CD4-positive, alpha-beta T cell treated with Interleukin-6 for 4 hours (primary cell): Measurements from ENCODE around the gene FUT8.
"Not testable (repeated sequence)": the region's sequence is repeated elsewhere in the genome, so short reads cannot be mapped to it uniquely, and the experiment has no call there.

Experiments used
- DNase-seq: peaks from one replicate; pipeline ENCODE4 v3.0.0-alpha.2; 2020; ENCODE audit warnings: mixed read lengths

The FUT8 gene

DNA sequence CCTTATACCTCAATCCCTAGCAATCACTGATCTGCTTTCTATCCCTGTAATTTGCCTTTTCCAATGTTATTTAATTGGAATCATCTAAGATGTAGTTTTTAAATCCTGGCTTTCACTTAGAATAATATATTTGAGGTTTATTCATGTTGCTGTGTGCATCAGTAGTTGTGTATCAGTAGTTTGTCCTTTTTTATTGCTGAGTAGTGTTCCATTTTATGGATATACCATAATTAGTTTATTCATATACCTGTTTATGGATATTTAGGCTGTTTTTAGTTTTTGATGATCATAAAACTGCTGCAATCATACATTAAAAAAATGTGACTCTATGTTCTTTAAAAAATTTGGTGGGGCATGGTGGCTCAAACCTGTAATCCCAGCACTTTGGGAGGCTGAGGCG lies 43.7 kb downstream of the FUT8 start:
- DNase-seq = no peak

DNA sequence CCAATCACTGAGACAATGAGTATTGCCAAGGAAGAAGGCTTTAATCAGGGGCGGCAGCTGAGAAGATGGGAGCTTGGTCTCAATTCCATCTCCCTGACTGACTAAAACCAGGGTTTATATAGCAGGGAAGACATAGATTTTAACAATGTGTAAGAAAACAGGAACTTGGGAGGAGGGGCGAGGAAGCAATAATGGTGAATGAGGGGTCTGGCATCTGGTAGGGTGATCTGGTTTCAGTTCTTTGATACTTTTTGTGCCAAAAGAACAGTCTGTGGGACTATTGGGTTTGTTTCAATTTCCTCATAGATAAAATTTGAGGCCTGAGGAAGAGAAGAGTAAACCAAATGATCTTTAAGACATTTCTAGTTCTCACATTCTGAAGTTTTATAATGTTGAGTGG lies 49.2 kb downstream of the FUT8 start:
- no peak for DNase-seq

DNA sequence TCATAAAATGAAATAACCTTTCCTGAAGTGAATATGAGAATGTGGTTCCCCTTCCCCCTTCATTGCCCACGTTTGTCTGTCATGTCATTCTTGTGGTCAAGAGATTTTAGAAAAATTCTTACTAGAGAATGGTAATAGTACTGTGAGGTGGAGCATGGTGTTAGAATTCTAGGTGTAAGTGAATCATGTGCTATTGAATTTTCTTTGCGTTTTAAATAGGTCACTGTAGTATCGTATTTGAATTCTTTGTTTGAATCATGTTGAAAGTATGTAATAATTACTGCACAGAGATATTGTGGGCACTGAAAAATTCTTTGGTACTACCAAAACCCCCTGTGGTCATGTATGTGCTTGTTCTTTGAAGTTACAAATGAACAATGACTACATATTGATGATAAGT lies 49.9 kb downstream of the FUT8 start:
- DNase-seq = no peak

DNA sequence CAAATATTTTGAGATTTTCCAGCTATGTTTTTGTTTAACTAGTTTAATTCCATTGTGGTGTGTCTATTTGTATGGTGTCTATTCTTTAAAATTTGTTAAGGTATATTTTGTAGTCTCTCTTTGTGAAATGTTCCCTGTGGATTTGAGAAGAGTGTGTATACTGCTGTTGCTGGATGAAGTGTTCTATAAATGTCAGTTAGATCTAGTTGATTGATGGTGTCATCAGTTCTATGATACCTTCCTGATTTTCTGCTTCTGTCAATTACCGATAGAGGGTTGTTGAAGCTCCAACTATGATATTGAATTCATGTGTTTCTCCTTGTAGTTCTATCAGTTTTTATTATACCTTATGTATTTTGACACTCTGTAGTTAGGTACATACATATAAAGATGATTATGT lies 53.1 kb downstream of the FUT8 start:
- no peak for DNase-seq

DNA sequence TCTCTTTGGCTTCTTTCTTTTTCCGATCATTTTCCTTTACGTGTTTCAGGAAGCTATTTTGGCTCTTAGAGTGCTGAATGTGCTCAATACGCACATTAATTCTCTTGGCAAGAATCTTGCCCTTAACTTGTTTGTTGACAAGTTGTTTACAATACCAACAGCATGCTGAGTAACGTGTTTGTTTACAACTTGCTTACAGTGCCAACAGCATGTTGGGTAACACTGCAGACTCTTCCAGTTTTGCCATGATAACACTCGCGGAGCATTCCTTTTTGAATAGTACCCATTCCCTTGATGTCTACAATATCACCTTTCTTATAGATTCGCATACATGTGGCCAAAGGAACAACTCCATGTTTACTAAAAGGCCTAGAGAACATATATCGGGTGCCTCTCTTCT lies 55.4 kb downstream of the FUT8 start:
- DNase-seq = not testable (repeated sequence)

DNA sequence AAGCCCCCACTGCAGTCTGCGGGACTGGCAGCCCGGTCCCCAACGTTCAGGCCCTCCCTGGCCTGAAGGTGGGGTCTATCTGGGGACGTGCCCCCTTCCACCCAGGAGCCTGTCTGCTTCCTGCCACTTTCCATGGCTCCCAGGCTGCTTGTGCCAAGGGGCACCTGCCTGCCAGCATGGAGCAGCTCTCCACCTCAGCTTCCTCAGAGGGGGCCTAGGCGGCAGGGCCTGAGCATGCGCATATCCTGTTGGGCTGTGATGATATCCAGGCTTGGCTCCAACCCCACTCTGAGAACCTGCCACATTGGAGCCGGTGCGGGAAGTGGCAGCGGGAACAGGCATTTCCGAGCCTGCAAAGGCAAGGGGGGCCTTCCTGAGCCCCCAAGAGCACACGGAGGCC lies 57.4 kb downstream of the FUT8 start:
- DNase-seq = no peak

DNA sequence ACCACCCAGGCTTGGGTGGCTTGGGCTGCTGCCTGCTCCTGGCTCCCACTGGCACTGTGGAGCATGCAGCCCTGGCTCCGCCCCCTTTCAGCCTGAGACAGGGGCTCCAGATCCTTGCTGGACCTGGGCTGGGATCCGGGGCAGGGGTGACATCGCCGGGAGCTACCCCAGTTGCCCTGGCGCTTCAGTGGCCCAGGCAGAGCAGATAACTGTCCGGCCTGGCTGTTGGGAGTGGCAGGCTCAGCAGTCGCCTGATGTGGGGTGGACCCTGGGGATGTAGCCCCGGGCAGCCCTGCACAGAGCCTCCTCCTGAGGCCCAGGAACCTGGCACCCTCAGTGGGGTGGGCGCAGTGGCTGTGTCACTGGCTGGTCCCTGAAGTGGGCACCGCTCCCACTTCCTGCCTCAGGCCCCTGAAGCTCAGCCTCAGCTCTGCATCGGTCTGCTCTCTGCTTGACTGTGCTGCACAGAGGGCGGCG lies 57.9 kb downstream of the FUT8 start:
- no peak for DNase-seq

DNA sequence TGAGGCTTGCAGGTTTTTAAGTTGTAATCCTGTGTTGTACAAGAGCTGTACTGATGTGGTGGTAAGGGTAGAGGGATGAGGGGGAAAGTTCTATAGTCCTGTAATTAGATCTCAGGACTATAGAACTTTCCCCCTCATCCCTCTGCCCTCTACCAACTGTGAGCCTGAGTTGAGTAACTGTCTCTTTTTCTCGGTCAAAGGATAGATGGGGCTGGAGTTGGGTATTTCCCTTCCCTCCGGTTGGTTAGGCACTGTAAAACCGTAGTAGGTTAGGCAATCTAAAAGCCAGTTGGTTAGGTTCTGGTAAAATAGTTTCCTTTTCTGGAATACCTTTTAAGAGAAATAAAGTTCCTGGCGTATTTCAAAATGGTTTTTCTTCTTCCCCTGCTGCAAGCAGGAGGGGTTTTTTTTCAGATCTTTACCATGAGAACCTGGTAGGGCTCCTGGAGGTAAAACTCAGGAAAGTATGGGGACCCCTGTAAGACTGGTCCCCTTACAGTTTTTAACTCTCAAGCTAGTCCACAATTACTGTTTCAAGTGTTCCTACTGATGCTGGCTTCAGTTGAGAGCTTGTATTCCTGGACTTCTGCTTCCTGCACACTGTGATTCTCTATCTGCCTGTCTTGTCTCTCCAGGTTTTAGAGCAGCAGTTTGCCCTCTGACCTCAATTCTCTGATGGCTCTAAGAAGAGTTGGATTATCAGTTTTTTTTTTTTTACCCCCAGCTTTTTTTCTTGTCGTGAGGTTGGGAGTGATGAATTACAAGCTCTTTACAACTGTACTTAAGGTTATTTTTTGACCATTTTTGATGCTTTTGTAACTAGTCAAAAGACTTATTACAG lies 58.7 kb downstream of the FUT8 start:
- no peak for DNase-seq

DNA sequence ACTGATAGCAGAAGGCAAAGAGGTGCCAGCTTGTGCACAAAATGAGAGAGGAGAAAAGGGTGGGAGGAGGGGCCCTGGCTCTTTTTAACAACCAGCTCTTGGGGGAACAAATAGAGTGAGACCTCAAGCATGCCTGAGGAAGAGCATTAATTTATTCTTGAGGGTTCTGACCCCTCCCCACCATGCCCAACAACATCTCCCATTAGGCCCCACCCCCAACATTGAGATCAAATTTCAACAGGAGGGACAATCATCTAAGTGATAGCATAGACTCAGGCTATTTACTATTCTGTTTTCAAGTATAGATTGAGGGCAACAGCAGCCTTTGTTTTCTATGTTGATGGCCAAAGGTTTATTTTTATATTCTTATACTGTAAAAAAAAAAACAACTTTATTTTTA lies 59.7 kb downstream of the FUT8 start:
- no peak for DNase-seq

DNA sequence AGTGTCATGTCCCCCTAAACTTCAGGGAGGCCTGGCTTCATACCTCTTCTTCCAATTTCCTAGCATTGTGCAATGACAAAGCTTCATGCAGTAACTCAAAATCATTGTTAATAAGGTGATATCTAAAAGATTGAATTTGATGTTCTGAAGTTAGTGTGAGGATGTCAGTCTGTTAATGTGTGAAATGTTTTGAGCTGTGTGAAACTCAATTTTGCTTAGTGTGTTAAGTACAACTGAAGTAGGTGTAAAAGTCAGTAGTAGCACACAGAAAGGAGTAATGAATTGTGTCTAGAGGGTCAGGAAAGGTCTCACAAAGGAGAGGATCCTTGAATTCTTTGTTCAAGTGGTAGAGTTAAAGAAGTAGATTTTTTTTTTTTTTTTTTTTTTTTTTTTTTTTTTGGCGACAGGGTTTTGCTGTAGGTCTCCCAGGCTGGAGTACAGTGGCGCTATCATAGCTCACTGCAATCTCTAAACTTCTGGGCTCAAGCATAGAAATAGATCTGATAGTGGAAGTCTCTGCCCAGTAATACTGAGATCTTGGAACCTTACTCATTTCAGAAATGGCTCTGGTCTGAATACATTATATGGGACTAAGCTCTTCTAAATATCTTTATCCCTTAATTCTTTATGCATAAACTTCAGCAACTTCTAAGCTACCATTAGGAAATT lies 63.9 kb downstream of the FUT8 start:
- DNase-seq = no peak

DNA sequence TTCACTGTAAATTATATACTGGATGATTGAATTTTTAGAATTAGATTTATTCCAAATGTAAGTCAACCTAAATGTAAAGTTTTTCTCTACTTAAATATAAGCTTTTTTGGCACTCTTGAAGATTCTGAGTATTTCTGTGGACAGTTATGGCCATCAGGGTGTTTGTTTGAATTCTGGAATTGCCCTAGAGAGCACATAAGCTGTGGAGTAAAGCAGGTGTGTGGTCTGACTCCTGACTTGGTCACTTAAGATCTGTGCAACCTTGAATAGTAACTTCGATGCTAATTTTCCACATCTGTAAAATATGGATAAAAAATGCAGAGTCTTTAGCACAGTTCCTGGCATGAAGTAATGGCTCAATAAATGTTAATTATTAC lies 64.4 kb downstream of the FUT8 start:
- DNase-seq = no peak

DNA sequence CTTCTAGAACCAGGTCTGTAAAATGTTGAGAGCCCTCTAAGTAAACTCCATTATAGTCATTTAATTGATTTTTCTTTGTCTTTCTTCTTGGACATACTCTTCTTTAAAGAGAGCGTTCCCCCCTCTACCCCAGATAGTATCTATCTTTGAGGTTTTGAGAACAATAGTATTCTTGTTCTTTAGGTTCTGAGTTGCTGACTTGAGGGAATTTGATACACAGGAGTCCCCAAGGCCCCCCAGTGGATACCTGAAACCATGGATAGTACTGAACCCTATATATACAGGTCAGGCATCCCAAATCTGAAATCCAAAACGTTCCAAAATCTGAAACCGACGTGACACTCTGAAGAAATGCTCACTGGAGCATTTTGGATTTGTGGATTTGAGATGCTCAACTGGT lies 65.5 kb downstream of the FUT8 start:
- DNase-seq = no peak

DNA sequence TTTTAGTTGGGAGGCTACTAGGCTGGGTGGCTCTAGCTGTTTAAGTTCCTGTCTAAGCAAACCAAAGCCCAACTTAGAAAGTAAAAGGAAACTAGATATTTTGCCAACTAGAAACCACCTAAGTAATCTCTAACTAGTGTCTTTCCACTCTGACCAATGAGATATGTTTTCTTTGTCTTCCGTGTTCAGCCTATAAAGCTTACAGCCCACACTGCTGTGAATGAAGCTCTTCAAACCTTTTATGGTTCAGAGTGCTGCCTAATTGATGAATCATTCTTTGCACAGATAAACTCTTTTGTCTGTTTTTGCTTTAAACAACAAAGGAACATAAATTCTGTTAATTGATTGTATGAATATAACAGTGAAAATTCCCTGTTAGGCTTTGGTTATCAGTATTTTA lies 66.1 kb downstream of the FUT8 start:
- no peak for DNase-seq

DNA sequence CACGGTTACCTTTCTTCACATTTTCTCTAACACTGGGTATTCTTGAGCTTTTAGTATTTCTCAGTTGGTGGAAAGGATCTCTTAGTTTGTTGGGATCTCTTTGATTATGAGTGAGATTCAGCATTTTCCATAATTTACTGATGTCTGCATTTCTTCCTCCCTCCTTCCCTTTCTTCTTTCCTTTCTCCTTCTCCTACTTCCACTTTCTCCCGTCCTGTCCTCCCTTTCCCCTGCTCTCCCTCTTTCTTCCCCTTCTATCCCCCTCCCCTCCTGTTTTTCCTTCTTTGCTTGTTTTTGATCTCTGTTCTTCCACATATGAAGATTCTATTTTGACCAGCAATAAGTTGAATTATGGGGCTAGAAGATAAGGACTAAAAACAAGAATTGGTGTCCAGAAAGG lies 66.9 kb downstream of the FUT8 start:
- DNase-seq = no peak

DNA sequence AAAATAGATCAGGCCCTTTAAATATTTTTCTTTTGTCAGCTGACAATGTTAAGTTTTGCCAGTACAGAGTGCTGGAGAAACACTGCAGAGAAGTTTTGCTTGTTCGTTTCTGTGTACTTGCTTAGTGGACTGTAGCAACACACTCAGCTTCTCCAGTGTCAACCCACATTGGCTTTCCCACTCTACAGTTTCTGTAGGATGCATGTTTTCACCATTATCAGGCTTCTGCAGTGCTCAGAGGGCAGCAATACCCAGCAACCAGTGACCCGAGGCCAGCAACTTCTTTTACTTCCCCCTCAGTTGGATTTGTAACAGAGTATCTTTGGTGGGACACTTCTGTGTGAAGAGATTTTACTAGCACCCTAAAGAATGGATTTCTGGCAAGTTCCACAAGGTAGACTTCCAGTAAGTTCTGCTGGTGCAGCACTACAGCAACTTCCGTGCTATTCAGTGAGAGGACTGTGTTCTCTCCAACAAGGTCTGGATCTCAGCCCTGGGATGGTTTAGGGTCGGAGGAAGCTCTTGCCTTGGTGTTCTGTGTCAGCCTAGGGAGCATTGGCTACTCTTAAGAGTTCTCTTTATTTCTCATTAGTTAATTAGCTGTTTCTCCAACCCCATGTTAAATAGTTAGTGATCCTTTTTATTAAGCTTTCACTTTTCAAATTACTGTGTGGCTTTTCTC lies 70.4 kb downstream of the FUT8 start:
- DNase-seq = no peak

DNA sequence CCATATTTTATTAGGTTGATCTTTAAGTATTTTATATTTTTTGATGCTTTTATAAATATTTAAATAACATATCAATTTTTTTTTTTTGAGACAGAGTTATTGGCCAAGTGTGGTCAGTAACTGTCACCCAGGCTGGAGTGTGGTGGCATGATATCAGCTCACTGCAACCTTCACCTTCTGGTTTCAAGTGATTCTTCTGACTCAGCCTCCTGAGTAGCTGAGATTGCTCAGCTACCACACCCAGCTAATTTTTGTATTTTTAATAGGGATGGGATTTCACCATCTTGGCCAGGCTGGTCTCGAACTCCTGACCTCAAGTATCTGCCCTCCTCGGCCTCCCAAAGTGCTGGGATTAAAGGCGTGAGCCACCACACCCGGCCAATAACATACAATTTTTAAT lies 71.1 kb downstream of the FUT8 start:
- DNase-seq = no peak

DNA sequence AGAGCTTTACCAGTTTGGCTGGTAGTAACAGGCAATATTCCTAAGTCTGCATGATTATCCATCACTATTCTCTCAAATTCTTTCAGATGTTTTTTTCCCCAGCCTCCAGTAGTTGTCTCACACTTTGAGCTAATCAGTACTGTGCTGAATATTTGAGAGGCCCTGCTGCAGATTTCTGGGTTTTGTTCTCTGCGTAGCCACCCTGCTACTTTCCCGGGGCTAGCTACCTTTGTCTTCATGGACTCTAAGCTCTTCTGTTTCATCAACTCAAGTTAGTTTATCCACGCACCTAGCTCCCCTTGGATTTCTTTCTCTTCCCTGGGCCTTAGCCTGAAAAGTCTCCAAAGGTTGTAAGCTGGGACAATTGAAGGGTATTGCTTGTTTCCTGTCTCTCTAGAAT lies 73.0 kb downstream of the FUT8 start:
- DNase-seq = no peak

DNA sequence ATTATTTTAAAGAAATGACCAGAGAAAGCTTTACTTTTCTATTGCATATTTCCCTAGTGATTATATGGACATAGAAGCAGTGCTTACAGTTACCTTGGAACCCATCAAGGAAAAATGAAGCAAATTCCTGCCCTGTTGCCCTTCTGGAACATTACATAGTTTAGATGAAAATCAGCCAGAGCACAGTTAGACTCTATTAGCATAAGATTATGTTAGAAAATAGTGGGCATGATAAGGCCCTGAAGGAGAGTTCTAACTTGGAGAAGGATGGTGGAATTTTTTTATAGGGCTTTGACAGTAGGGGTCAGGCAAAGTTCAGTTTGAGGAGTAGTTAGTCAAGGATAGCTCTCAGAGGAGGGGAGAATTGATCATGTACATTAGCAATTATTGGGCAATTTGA lies 74.3 kb downstream of the FUT8 start:
- DNase-seq = no peak

DNA sequence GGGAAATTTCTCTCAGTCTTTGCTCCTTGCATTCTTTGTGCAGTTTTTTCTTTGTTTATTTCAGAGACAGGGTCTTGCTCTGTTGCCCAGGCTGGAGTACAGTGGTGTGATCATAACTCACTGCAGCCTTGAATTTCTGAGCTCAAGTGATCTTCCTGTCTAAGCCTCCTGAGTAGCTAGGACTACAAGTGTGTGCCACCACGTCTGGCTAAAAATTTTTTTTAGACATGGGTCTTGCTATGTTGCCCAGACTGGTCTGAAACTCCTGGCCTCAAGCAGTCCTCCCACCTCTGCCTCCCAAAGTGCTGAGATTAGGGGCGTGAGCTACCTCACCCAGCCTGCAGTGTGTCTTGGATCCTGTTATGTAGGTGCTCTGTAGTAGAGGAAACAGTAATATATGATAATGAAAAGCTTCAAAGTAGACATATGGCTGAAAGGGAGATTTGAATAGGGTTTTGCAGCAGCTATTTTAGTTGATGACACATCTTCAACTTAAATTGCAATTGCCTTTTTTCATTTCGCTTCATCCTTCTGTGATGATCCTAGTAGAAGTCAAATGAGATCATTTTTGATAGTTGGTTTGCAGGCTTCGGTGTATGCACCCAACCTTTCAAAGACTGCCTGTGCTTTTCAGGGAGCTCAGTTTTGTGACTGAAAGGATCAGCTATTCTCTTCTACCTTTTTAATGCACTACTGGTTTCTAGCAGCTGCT lies 75.4 kb downstream of the FUT8 start:
- DNase-seq = no peak

DNA sequence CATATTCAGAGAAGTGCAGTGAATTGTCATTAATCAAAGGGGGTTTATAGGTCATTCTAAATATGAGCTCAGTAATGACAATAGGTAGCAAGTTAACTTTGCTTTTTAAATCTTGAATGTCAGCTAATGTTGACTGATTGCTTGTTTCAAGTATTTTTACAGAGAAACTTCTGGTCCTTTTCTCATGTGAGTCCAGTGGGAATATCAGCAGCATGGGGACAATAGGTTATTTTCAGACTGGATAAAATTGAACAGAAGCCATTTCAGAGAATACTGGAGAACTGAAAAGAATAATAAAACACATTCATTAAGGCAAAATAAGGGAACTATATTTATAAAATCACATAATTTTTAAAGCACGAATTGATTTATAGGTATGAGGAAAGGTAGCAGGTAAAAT lies 78.7 kb downstream of the FUT8 start:
- DNase-seq = no peak

DNA sequence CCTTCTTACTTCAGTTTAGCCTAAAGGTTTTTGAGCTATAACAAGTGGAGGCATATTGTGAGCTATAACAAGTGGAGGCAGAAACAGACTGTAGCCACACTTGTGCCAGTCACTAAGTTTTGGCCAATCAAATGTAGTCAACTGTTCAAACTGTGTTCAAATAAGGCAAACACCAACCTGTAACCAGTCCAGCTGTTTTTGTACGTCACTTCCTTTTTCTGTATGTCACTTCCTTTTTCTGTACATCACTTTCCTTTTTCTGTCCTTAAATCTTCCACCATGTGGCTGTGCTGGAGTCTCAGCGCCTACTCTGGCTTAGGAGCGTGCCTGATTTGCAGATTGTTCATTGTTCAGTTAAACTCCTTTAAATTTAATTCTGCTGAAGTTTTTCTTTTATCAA lies 79.7 kb downstream of the FUT8 start:
- DNase-seq = no peak

DNA sequence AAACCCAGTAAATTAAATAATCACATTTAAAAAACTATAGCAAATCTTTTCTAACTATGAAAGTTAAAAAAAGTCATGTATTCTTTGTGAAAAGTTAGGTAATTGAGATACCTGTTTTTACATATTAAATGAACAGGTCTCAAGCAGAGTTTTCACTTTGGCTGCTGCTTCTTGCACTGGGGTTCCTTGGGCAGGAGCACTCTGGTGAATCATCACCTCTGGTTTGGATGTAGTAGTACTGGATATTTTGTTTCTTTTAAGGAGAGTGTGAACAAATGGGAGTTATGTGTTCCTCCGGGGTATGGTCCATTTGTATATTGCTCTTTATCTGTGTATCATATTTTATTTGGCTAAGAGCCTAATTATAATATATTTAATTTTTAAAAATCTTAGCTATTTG lies 82.7 kb downstream of the FUT8 start:
- DNase-seq = no peak
